HepG2 (cell line): Measurements from ENCODE around the gene ATP4B. TPM values are rescaled to one million over a fixed set of nuclear protein-coding genes. Genes with fewer than 3 reads are reported as not detected.

Source experiments
- ATAC-seq: fragments of 200-7000 bp; cut with Tn5 transposase; 3 replicates; pipeline ENCODE4 v1.9.1; 2020; ENCODE audit warnings: mild to moderate bottlenecking, moderate library complexity
- BruUV-seq: library from RNA; stranded (reverse); fragments of 400-500 nt; replicated peaks from 2 replicates; lab custom pipeline; 2021; lab: Mats Ljungman, UMichigan
- CTCF ChIA-PET: fragments of 300-600 bp; formaldehyde crosslinking; extraction: SDS; loops from one replicate; lab custom pipeline; 2021; ENCODE audit warnings: low total read pairs, inconsistent platforms, low intra/inter-chr PET ratio; lab: Yijun Ruan, JAX
- POLR2A ChIA-PET: fragments of 350-600 bp; sonication (Branson Sonifier 250); formaldehyde crosslinking; loops from one replicate; lab custom pipeline; 2020; ENCODE audit warnings: antibody characterized with exemption, inconsistent platforms; lab: Yijun Ruan, JAX
- DNase-seq: peaks from one replicate; pipeline ENCODE4 v3.0.0-alpha.2; 2015; ENCODE audit warnings: low spot score
- FAIRE-seq: peaks from 3 replicates; lab custom pipeline; 2011; peaks lifted over from hg19 to GRCh38; lab: Jason Lieb, UNC
- H2AFZ ChIP-seq: one replicate; pipeline ENCODE4 v1.6.1; 2011; ENCODE audit warnings: low read length, inconsistent platforms
- H3K27ac ChIP-seq: fragments of 300-600 bp; 3 replicates; pipeline ENCODE4 v1.8.0; 2011; ENCODE audit warnings: mixed run types, mild to moderate bottlenecking, mixed read lengths, low read length, inconsistent platforms; ENCODE audit not compliant: insufficient read depth; ENCODE audit errors: extremely low read length
- H3K27me3 ChIP-seq, 2 experiments: fragments of 200-600 bp in 1 of 2; 2 replicates in 1 of 2; 3 replicates in 1 of 2; pipeline versions ENCODE4 v1.6.0 to v1.8.0; 2011; ENCODE audit warnings: low read length in 2 of 2, mild to moderate bottlenecking in 2 of 2, moderate library complexity in 2 of 2, inconsistent platforms in 1 of 2; ENCODE audit not compliant: insufficient read depth in 2 of 2, control insufficient read depth in 1 of 2
- H3K36me3 ChIP-seq, 2 experiments: fragments of 200-600 bp in 1 of 2; replicated peaks in 1 of 2; 2 replicates in 1 of 2; 3 replicates in 1 of 2; pipeline versions ENCODE4 v1.5.1 to v1.8.0; 2011; ENCODE audit warnings: low read length in 2 of 2, inconsistent platforms in 1 of 2; ENCODE audit not compliant: insufficient read depth in 2 of 2, control insufficient read depth in 1 of 2
- H3K4me1 ChIP-seq: 2 replicates; pipeline ENCODE4 v1.5.1; 2012; ENCODE audit warnings: low read length, inconsistent platforms; ENCODE audit not compliant: insufficient read depth
- H3K4me2 ChIP-seq: 2 replicates; pipeline ENCODE4 v1.6.0; 2011; ENCODE audit warnings: low read depth, low read length, inconsistent platforms
- H3K4me3 ChIP-seq, 3 experiments: fragments of 200-600 bp in 1 of 3; sonication (generic), shearing (Covaris generic) in 1 of 3; replicated peaks in 1 of 3; 2 replicates each; pipeline ENCODE4 v1.5.1; 2011 to 2016; ENCODE audit warnings: low read length in 3 of 3, inconsistent platforms in 2 of 3, low read depth in 2 of 3, mild to moderate bottlenecking in 2 of 3, control low read depth in 1 of 3, mixed read lengths in 1 of 3; ENCODE audit not compliant: insufficient read depth in 1 of 3
- H3K79me2 ChIP-seq: one replicate; pipeline ENCODE4 v1.6.1; 2011; ENCODE audit warnings: low read length, inconsistent platforms; ENCODE audit not compliant: insufficient read depth
- H3K9ac ChIP-seq: 2 replicates; pipeline ENCODE4 v1.6.0; 2011; ENCODE audit warnings: mild to moderate bottlenecking, low read depth, low read length, inconsistent platforms; ENCODE audit not compliant: insufficient read depth
- H3K9me3 ChIP-seq: 2 replicates; pipeline ENCODE4 v1.5.1; 2012; ENCODE audit warnings: mild to moderate bottlenecking, low read length
- H4K20me1 ChIP-seq: 2 replicates; pipeline ENCODE4 v1.6.0; 2011; ENCODE audit warnings: inconsistent platforms, mild to moderate bottlenecking, low read length, moderate library complexity; ENCODE audit not compliant: insufficient read depth
- POLR2A ChIP-seq, 2 experiments: IDR thresholded peaks; 2 replicates each; pipeline ENCODE4 v1.6.1; 2011; ENCODE audit warnings: low read depth in 2 of 2, low read length in 2 of 2, mild to moderate bottlenecking in 1 of 2, moderate library complexity in 1 of 2; ENCODE audit not compliant: insufficient read depth in 1 of 2
- SCMH1 ChIP-seq: sonication (generic); formaldehyde crosslinking; IDR thresholded peaks from 2 replicates; pipeline ENCODE4 v1.9.0; 2021; ENCODE audit warnings: missing genetic modification reagents, mild to moderate bottlenecking, borderline replicate concordance
- TARDBP ChIP-seq: sonication (generic); formaldehyde crosslinking; IDR thresholded peaks from 2 replicates; pipeline ENCODE4 v1.8.0; 2022; ENCODE audit warnings: mild to moderate bottlenecking, missing genetic modification reagents
- TEAD2 ChIP-seq: sonication (generic); formaldehyde crosslinking; IDR thresholded peaks from 2 replicates; pipeline ENCODE4 v1.9.0; 2021; ENCODE audit warnings: missing genetic modification reagents
- ZFP36L2 ChIP-seq: sonication (generic); formaldehyde crosslinking; IDR thresholded peaks from 2 replicates; pipeline ENCODE4 v1.4.0; 2020; ENCODE audit warnings: missing genetic modification reagents
- WGBS: methylation state at CpG from one replicate; pipeline ENCODE4 v1.1.6; 2017; ENCODE audit warnings: low lambda C conversion rate; 5-methylcytosine and 5-hydroxymethylcytosine counted together
- in situ Hi-C: cut with HindIII; loops from 2 replicates; pipeline ENCODE4 v1.10.0; 2017; ENCODE audit warnings: low pct_unique_long_range_greater_than_20kb; ENCODE audit not compliant: extremely low pct_ligation_motif_present
- intact Hi-C: fragments of 100-400 bp; cut with micrococcal nuclease; formaldehyde crosslinking; loops from one replicate; pipeline ENCODE4 v1.10.0; 2022; ENCODE audit not compliant: unreplicated experiment
- polyA plus RNA-seq, 8 experiments: library from polyadenylated mRNA; depleted of rRNA in 3 of 8; stranded (reverse) in 7 of 8; unstranded in 1 of 8; fragments of >200 nt; fragmentation: Illumina TruSeq in 4 of 8; extraction: Trizol in 4 of 8; gene quantifications; 2 replicates each; pipeline versions ENCODE4 v1.2.1 to v1.2.3, GENCODE V29; 2011 to 2016; ENCODE audit warnings: low read depth in 4 of 8, missing spikeins in 1 of 8, mixed read lengths in 1 of 8; ENCODE audit not compliant: insufficient read depth in 1 of 8
- total RNA-seq, 5 experiments: library from RNA; depleted of rRNA; stranded (reverse); fragments of >200 nt; fragmentation: Illumina TruSeq; extraction: Trizol; gene quantifications; 2 replicates each; pipeline ENCODE4 v1.2.3, GENCODE V29; 2016; ENCODE audit warnings: low read depth in 1 of 5

ATP4B gene
- total and polyA plus RNA-seq, 2 of the 13 experiments (the other 11 are each of a cell fraction or from before 2014, with no cell fraction given), result not detected

- H3K9me3 ChIP-seq, result no peaks in the 10 kb centered on the region
- no peak overlapping the region for H3K4me3 ChIP-seq
- in situ Hi-C loops (no loop called here), intact Hi-C loops (no loop called here)
- H4K20me1 ChIP-seq, result 0 out of 2 replicates have a peak, but pooled peaks cover 3% of the 10 kb centered on the region
- FAIRE-seq, result no peak
- TF ChIP-seq TEAD2 (CRISPR knock-in tag), result no peak
- TF ChIP-seq TARDBP (CRISPR knock-in tag), result no peak
- TF ChIP-seq ZFP36L2 (CRISPR knock-in tag), result no peak
- no peak for TF ChIP-seq SCMH1
- 98% methylated on average over 41 of the region's 42 CpGs for WGBS
- POLR2A ChIA-PET, result no interaction called here
- BruUV-seq, result no TSS peak
- no peak for DNase-seq
- H2AFZ ChIP-seq, result no peak overlapping the region
- no peaks in the 10 kb centered on the region for H3K27me3 ChIP-seq
- H3K4me1 ChIP-seq, result no peaks in the 10 kb centered on the region
- peaks cover 33 to 82% of the 10 kb centered on the region in 2 experiments for H3K36me3 ChIP-seq
- CTCF ChIA-PET, result no interaction called here
- H3K79me2 ChIP-seq, result peaks cover 7% of the 10 kb centered on the region
- H3K27ac ChIP-seq, result no peak overlapping the region
- H3K9ac ChIP-seq, result no peak overlapping the region
- H3K4me2 ChIP-seq, result no peak overlapping the region
- no peak for ATAC-seq
Observed at GRCh38 chr13:113631341-113632095, 26.5 kb downstream of the ATP4B start.

- Histone ChIP-seq H3K36me3 (peaks cover 28 to 75% of the 10 kb centered on the region in 2 experiments; a peak in 4 of 5 replicates), H2AFZ (no peak overlapping the region), H3K4me1 (no peaks in the 10 kb centered on the region), H3K9me3 (no peaks in the 10 kb centered on the region), H4K20me1 (0 out of 2 replicates have a peak, but pooled peaks cover 3% of the 10 kb centered on the region), H3K79me2 (peaks cover 7% of the 10 kb centered on the region), H3K27ac (no peak overlapping the region), H3K27me3 (no peaks in the 10 kb centered on the region), H3K4me3 (no peak overlapping the region), H3K9ac (no peak overlapping the region), H3K4me2 (no peak overlapping the region)
- FAIRE-seq (no peak), DNase-seq (no peak), ATAC-seq (no peak)
- WGBS, result 100% methylated on average over 3 of the region's 6 CpGs
- CTCF ChIA-PET, result no interaction called here
- no peak for TF ChIP-seq POLR2A (IDR thresholded peaks at IDR 0.05; ENCODE audit: insufficient read depth in 1 of 2, low read depth in 2 of 2, low read length in 2 of 2)
- intact Hi-C loops (no loop called here), in situ Hi-C loops (no loop called here)
- POLR2A ChIA-PET, result no interaction called here
- no TSS peak for BruUV-seq
Observed at GRCh38 chr13:113630804-113631203, 27.2 kb downstream of the ATP4B start.
